ENCODE measurements around the gene FBXL13. TPM values are rescaled to one million over a fixed set of nuclear protein-coding genes. Genes with fewer than 3 reads are reported as not detected.
"Not testable (repeated sequence)": the region's sequence is repeated elsewhere in the genome, so short reads cannot be mapped to it uniquely, and the experiment has no call there.

The FBXL13 gene
- total RNA-seq, 1 donor from 2014 or later = 3.7 TPM

DNA sequence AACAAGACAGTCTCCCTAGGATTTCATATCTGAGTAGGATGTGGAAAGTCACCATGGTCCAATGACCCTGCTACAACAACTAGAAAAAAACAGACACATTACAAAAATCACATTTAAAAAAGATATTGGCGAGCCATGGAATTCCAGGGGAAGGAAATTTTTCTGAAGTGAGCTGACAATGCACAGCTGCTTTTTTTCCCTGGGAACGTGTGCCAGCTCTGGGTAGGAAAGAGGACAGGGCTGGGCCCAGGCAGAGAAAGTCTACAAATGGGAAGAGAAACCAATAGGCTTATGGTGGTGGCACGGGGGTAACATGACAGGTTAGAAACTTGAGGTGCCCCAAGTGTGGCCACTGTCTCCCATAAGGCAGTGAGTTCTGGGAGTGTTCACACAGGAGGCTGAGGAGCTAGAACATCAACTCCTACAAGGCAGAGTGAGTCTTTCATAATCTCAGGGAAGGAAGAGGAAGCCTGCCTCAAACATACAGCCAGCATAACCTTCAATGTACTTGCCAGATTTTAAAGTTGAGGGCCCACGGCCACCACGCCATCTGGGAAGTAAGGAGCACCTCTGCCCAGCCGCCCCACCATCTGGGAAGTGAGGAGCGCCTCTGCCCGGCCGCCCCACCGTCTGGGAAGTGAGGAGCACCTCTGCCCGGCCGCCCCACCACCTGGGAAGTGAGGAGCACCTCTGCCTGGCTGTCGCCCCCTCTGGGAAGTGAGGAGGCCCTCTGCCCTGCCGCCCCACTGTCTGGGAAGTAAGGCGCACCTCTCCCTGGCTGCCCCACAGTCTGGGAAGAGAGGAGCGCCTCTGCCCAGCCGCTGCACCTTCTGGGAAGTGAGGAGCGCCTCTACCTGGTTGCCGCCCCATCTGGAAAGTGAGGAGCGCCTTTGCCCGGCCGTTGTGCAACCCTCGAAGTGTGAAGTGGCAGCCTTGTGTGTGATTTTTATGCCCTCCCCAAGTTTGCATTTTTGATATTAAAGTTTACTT lies 5.9 kb downstream of the FBXL13 start:
- Histone ChIP-seq H3K4me3 (ENCODE audit: low read length in 3 of 3) (no peak overlapping the region), H3K27me3 (ENCODE audit: control insufficient read depth in 3 of 3, insufficient read depth in 3 of 3, low read length in 3 of 3) (no peaks in the 10 kb centered on the region), H3K4me1 (ENCODE audit: control insufficient read depth in 3 of 3, insufficient read depth in 3 of 3, low read length in 3 of 3) (peaks cover under 1 to 2% (median under 1%) of the 10 kb centered on the region in 3 donors), H3K36me3 (ENCODE audit: control insufficient read depth in 3 of 3, insufficient read depth in 3 of 3, low read length in 3 of 3) (no peaks in the 10 kb centered on the region), H3K9ac (ENCODE audit: low read depth in 1 of 3, low read length in 3 of 3) (no peak overlapping the region), H3K9me3 (ENCODE audit: control insufficient read depth in 3 of 3, low read length in 3 of 3) (no peaks in the 10 kb centered on the region), H3K27ac (ENCODE audit: low read depth, low read length) (no peak overlapping the region)

DNA sequence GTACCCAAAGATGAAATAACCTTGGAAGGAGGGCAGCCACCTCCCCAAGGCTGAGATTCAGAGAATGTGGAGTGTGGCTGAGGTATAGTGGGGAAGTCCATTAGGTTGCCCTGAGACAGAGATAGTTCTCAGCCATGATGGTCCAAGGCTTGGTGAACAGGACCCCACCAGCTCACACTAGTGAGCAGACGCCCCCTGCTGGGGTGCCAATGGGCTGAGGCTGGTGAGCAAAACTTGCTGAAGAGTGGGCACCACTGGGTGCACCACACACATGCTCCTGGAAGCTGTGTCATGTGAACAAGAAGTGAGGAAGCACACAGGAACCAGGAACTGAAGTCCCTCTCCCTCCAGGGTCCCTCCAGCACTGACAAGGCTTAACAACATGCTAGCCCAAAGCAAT lies 8.9 kb downstream of the FBXL13 start:
- Histone ChIP-seq H3K27ac (ENCODE audit: low read depth, low read length) (no peak overlapping the region), H3K9me3 (ENCODE audit: control insufficient read depth in 3 of 3, low read length in 3 of 3) (no peaks in the 10 kb centered on the region), H3K4me1 (ENCODE audit: control insufficient read depth in 3 of 3, insufficient read depth in 3 of 3, low read length in 3 of 3) (no peaks in the 10 kb centered on the region)

DNA sequence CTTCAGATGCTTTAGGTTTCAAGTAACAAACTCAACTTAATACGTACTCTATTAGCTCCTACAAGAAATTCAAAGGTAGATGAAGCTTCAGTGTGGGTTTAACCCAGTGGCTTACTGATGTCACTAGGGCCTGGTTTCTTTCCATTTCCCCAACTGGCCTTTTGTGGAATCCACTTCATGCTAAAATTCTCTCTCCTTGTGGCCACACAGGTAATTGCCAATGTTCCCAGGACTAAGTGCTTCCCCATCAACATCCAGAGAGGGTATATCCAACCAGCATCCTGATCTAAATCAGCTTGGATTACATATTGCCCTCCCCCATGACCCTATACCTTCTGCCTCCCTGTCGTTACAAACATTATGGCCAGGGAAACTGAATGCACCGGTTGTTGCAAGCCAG lies 10.7 kb downstream of the FBXL13 start:
- Histone ChIP-seq H3K4me3 (ENCODE audit: low read length in 3 of 3) (no peak overlapping the region), H3K36me3 (ENCODE audit: control insufficient read depth in 3 of 3, insufficient read depth in 3 of 3, low read length in 3 of 3) (no peaks in the 10 kb centered on the region), H3K9ac (ENCODE audit: low read depth in 1 of 3, low read length in 3 of 3) (no peak overlapping the region), H3K27me3 (ENCODE audit: control insufficient read depth in 3 of 3, insufficient read depth in 3 of 3, low read length in 3 of 3) (no peaks in the 10 kb centered on the region), H3K4me1 (ENCODE audit: control insufficient read depth in 3 of 3, insufficient read depth in 3 of 3, low read length in 3 of 3) (no peaks in the 10 kb centered on the region), H3K9me3 (ENCODE audit: control insufficient read depth in 3 of 3, low read length in 3 of 3) (no peaks in the 10 kb centered on the region), H3K27ac (ENCODE audit: low read depth, low read length) (no peak overlapping the region)

More for the DNA sequence above, 8.9 kb downstream of the FBXL13 start:
- H3K4me3 ChIP-seq (ENCODE audit: low read length in 3 of 3) = no peak overlapping the region
- H3K36me3 ChIP-seq (ENCODE audit: control insufficient read depth in 3 of 3, insufficient read depth in 3 of 3, low read length in 3 of 3) = no peaks in the 10 kb centered on the region
- H3K9ac ChIP-seq (ENCODE audit: low read depth in 1 of 3, low read length in 3 of 3) = no peak overlapping the region
- no peaks in the 10 kb centered on the region for H3K27me3 ChIP-seq (ENCODE audit: control insufficient read depth in 3 of 3, insufficient read depth in 3 of 3, low read length in 3 of 3)

DNA sequence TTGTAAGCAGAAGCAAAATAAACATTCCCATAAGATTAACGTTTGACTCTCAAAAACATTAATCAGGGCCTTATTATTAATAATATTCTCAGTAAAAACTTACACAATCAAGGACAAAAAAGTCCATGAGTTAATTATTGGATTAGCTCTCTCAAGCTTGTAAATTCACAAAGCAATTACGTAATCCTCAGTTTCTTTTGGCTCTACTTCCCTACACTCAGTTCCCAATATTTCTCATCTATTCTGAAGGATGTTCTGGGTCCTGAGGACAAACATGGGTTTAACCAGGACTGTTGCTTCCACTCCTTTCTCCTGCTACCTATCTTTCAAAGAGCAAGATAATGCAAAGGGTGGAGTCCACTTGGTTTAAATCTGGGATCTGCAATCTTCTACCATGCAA lies 15.1 kb downstream of the FBXL13 start:
- H3K4me3 ChIP-seq (ENCODE audit: low read length in 3 of 3) = no peak overlapping the region
- H3K36me3 ChIP-seq (ENCODE audit: control insufficient read depth in 3 of 3, insufficient read depth in 3 of 3, low read length in 3 of 3) = no peaks in the 10 kb centered on the region
- H3K27me3 ChIP-seq (ENCODE audit: control insufficient read depth in 3 of 3, insufficient read depth in 3 of 3, low read length in 3 of 3) = no peaks in the 10 kb centered on the region
- no peak overlapping the region for H3K9ac ChIP-seq (ENCODE audit: low read depth in 1 of 3, low read length in 3 of 3)
- H3K9me3 ChIP-seq (ENCODE audit: control insufficient read depth in 3 of 3, low read length in 3 of 3) = no peaks in the 10 kb centered on the region
- no peaks in the 10 kb centered on the region for H3K4me1 ChIP-seq (ENCODE audit: control insufficient read depth in 3 of 3, insufficient read depth in 3 of 3, low read length in 3 of 3)
- no peak overlapping the region for H3K27ac ChIP-seq (ENCODE audit: low read depth, low read length)

DNA sequence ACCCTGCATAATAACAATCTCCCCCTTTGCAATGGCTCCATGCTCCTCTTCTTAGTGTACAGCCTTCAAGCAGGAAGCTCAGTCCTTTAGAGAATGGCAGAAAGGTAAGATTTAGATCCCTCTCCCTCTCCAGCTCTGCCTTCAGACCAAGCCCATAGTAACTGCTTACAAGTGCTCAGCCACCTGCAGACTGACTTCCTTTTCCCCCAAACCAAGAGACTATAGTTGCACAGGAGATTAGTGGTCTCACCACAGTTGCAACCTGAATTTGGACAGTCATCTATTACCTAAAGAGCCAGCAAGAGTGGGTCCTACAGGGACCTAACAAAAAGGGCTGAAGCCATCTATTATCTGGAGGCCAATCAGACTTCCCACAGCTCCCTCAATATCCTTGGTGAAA lies 16.5 kb downstream of the FBXL13 start:
- Histone ChIP-seq H3K4me3 (ENCODE audit: low read length in 3 of 3) (no peak overlapping the region), H3K9ac (ENCODE audit: low read depth in 1 of 3, low read length in 3 of 3) (no peak overlapping the region), H3K27ac (ENCODE audit: low read depth, low read length) (no peak overlapping the region), H3K27me3 (ENCODE audit: control insufficient read depth in 3 of 3, insufficient read depth in 3 of 3, low read length in 3 of 3) (no peaks in the 10 kb centered on the region), H3K36me3 (ENCODE audit: control insufficient read depth in 3 of 3, insufficient read depth in 3 of 3, low read length in 3 of 3) (no peaks in the 10 kb centered on the region), H3K4me1 (ENCODE audit: control insufficient read depth in 3 of 3, insufficient read depth in 3 of 3, low read length in 3 of 3) (no peaks in the 10 kb centered on the region), H3K9me3 (ENCODE audit: control insufficient read depth in 3 of 3, low read length in 3 of 3) (no peaks in the 10 kb centered on the region)

DNA sequence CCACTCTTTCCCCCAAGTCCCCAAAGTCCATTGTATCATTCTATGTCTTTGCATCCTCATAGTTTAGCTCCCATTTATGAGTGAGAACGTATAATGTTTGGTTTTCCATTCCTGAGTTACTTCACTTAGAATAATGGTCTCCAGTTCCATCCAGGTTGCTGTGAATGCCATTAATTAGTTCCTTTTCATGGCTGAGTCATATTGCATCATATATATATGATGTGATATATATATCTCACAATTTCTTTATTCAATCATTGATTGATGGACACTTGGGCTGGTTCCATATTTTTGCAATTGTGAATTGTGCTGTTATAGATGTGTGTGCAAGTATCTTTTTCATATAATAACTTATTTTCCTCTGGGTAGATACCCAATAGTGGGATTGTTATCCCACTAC lies 18.6 kb downstream of the FBXL13 start:
- H3K9me3 ChIP-seq (ENCODE audit: control insufficient read depth in 3 of 3, low read length in 3 of 3); H3K27me3 ChIP-seq (ENCODE audit: control insufficient read depth in 3 of 3, insufficient read depth in 3 of 3, low read length in 3 of 3); H3K27ac ChIP-seq (ENCODE audit: low read depth, low read length); H3K4me3 ChIP-seq (ENCODE audit: low read length in 3 of 3); H3K36me3 ChIP-seq (ENCODE audit: control insufficient read depth in 3 of 3, insufficient read depth in 3 of 3, low read length in 3 of 3); H3K9ac ChIP-seq (ENCODE audit: low read depth in 1 of 3, low read length in 3 of 3); H3K4me1 ChIP-seq (ENCODE audit: control insufficient read depth in 3 of 3, insufficient read depth in 3 of 3, low read length in 3 of 3): not testable (repeated sequence)

DNA sequence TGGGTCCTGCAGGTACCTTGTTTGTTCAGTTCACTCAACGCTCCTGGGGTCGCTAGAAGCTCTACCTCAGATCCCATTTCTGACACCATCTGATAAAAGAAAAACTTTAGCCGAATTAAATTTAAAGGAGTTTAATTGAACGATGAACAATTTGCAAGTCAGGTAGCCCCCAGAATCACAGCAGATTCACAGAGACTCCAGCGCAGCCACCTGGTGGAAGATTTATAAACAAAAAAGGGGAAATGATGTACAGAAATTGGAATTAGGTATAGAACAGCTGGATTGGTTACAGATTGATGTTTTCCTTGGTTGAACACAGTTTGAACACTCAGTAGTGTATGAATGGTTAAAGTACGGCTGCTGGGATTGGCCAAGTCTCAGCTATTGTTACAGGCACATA lies 23.1 kb downstream of the FBXL13 start:
- H3K4me3 ChIP-seq (ENCODE audit: low read length in 3 of 3) = no peak overlapping the region
- H3K27me3 ChIP-seq (ENCODE audit: control insufficient read depth in 3 of 3, insufficient read depth in 3 of 3, low read length in 3 of 3) = no peaks in the 10 kb centered on the region
- H3K27ac ChIP-seq (ENCODE audit: low read depth, low read length) = no peak overlapping the region
- no peaks in the 10 kb centered on the region for H3K36me3 ChIP-seq (ENCODE audit: control insufficient read depth in 3 of 3, insufficient read depth in 3 of 3, low read length in 3 of 3)
- no peaks in the 10 kb centered on the region for H3K4me1 ChIP-seq (ENCODE audit: control insufficient read depth in 3 of 3, insufficient read depth in 3 of 3, low read length in 3 of 3)
- no peak overlapping the region for H3K9ac ChIP-seq (ENCODE audit: low read depth in 1 of 3, low read length in 3 of 3)
- no peaks in the 10 kb centered on the region for H3K9me3 ChIP-seq (ENCODE audit: control insufficient read depth in 3 of 3, low read length in 3 of 3)

DNA sequence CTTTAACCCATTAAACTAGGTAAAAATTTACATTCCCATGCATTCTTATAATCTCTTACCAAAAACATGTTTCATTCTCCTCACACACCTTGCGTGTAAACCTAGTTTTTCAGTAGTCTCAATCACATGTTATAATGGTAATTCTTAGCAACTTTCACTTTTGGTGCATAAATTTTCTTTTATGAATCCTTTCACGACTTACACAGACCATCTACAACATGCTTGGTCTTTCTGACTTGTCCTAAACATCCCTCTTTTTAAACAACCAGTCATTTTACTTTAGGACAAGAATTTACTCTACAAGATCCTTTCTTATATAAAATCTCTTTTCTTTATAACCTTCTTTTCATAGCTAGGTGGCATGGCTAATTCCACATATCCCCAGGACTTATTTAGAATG lies 25.8 kb downstream of the FBXL13 start:
- Histone ChIP-seq H3K36me3 (ENCODE audit: control insufficient read depth in 3 of 3, insufficient read depth in 3 of 3, low read length in 3 of 3) (no peaks in the 10 kb centered on the region), H3K27ac (ENCODE audit: low read depth, low read length) (no peak overlapping the region), H3K4me3 (ENCODE audit: low read length in 3 of 3) (no peak overlapping the region), H3K27me3 (ENCODE audit: control insufficient read depth in 3 of 3, insufficient read depth in 3 of 3, low read length in 3 of 3) (no peaks in the 10 kb centered on the region), H3K4me1 (ENCODE audit: control insufficient read depth in 3 of 3, insufficient read depth in 3 of 3, low read length in 3 of 3) (no peaks in the 10 kb centered on the region), H3K9ac (ENCODE audit: low read depth in 1 of 3, low read length in 3 of 3) (no peak overlapping the region), H3K9me3 (ENCODE audit: control insufficient read depth in 3 of 3, low read length in 3 of 3) (peaks cover 0 to 2% (median 0%) of the 10 kb centered on the region in 3 donors)

DNA sequence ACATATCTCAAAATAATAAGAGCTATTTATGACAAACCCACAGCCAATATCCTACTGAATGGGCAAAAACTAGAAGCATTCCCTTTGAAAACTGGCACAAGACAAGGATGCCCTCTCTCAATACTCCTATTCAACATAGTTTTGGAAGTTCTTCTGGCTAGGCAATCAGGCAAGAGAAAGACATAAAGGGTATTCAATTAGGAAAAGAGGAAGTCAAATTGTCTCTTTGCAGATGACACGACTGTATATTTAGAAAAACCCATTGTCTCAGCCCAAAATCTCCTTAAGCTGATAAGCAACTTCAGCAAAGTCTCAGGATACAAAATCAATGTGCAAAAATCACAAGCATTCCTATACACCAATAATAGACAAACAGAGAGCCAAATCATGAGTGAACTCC lies 32.8 kb downstream of the FBXL13 start:
- H3K27me3 ChIP-seq (ENCODE audit: control insufficient read depth in 3 of 3, insufficient read depth in 3 of 3, low read length in 3 of 3); H3K36me3 ChIP-seq (ENCODE audit: control insufficient read depth in 3 of 3, insufficient read depth in 3 of 3, low read length in 3 of 3); H3K9ac ChIP-seq (ENCODE audit: low read depth in 1 of 3, low read length in 3 of 3); H3K27ac ChIP-seq (ENCODE audit: low read depth, low read length); H3K9me3 ChIP-seq (ENCODE audit: control insufficient read depth in 3 of 3, low read length in 3 of 3); H3K4me1 ChIP-seq (ENCODE audit: control insufficient read depth in 3 of 3, insufficient read depth in 3 of 3, low read length in 3 of 3); H3K4me3 ChIP-seq (ENCODE audit: low read length in 3 of 3): not testable (repeated sequence)

DNA sequence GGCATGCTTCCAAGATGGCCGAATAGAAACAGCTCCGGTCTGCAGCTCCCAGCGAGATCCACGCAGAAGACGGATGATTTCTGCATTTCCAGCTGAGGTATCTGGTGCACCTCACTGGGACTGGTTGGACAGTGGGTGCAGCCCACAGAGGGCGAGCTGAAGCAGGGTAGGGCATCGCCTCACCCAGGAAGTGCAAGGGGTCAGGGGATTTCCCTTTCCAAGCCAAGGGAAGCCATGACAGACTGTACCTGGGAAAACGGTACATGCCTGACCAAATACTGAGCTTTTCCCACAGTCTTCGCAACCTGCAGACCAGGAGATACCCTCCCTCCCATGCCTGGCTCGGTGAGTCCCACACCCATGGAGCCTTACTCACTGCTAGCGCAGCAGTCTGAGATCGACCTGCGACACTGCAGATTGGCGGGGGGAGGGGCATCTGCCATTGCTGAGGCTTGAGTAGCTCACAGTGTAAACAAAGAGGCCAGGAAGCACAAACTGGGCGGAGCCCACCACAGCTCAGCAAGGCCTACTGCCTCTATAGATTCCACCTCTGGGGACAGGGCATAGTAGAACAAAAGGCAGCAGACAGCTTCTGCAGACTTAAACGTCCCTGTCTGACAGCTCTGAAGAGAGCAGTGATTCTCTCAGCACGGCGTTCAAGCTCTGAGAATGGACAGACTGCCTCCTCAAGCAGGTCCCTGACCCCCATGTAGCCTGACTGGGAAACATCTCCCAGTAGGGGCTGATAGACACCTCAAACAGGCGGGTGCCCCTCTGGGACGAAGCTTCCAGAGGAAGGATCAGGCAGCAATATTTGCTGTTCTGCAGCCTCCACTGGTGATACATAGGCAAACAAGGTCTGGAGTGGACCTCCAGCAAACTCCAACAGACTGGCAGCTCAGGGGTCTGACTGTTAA lies 36.5 kb downstream of the FBXL13 start:
- not testable (repeated sequence) for H3K4me3 ChIP-seq (ENCODE audit: low read length in 3 of 3)

More for the DNA sequence above, 36.5 kb downstream of the FBXL13 start:
- not testable (repeated sequence) for H3K27me3 ChIP-seq (ENCODE audit: control insufficient read depth in 3 of 3, insufficient read depth in 3 of 3, low read length in 3 of 3); H3K36me3 ChIP-seq (ENCODE audit: control insufficient read depth in 3 of 3, insufficient read depth in 3 of 3, low read length in 3 of 3); H3K9me3 ChIP-seq (ENCODE audit: control insufficient read depth in 3 of 3, low read length in 3 of 3); H3K9ac ChIP-seq (ENCODE audit: low read depth in 1 of 3, low read length in 3 of 3); H3K4me1 ChIP-seq (ENCODE audit: control insufficient read depth in 3 of 3, insufficient read depth in 3 of 3, low read length in 3 of 3); H3K27ac ChIP-seq (ENCODE audit: low read depth, low read length)

All from skeletal muscle tissue (tissue), 4 donors.